HCT116 (cell line): ENCODE data around the gene HCN2. TPM values are rescaled to one million over a fixed set of nuclear protein-coding genes. Genes with fewer than 3 reads are reported as not detected.

Experiments
- ATAC-seq: fragments of 200-7000 bp; cut with Tn5 transposase; 2 replicates; pipeline ENCODE4 v1.9.1; 2020; ENCODE audit warnings: mild to moderate bottlenecking, moderate library complexity
- BruUV-seq: library from RNA; stranded (reverse); fragments of 400-500 nt; replicated peaks from 2 replicates; lab custom pipeline; 2021; lab: Mats Ljungman, UMichigan
- CTCF ChIA-PET: fragments of 300-600 bp; sonication (Branson Sonifier 250); formaldehyde crosslinking; loops from one replicate; lab custom pipeline; 2021; ENCODE audit warnings: antibody characterized with exemption; lab: Charles Lee
- POLR2A ChIA-PET: fragments of 300-600, 350-600 bp; sonication (Branson Sonifier 250); formaldehyde crosslinking; loops from one replicate; lab custom pipeline; 2021; ENCODE audit warnings: antibody characterized with exemption; lab: Charles Lee
- RAD21 ChIA-PET, 2 experiments: fragments of 300-600 bp; sonication (Branson Sonifier 250); formaldehyde crosslinking; loops; one replicate each; lab custom pipeline; 2023; ENCODE audit warnings: low total read pairs in 2 of 2; ENCODE audit not compliant: uncharacterized antibody in 2 of 2, unreplicated experiment in 2 of 2, low non-redundant PET in 1 of 2; lab: Charles Lee
- DNase-seq: peaks from one replicate; pipeline ENCODE4 v3.0.0-alpha.2; 2010; ENCODE audit warnings: low read depth, low spot score
- H2AFZ ChIP-seq: fragments of 200-600 bp; shearing (Covaris generic), sonication (generic); 2 replicates; pipeline ENCODE4 v1.6.1; 2017; ENCODE audit warnings: low read depth, mixed run types, mixed read lengths, antibody characterized with exemption, low read length; ENCODE audit not compliant: poor library complexity, severe bottlenecking
- H3K27ac ChIP-seq: 2 replicates; pipeline ENCODE4 v1.5.1; 2012; ENCODE audit warnings: low read depth, low read length
- H3K27me3 ChIP-seq: fragments of 200-600 bp; sonication (generic); 2 replicates; pipeline ENCODE4 v1.6.1; 2016; ENCODE audit warnings: mixed run types, low read length, mixed read lengths; ENCODE audit not compliant: insufficient read depth
- H3K36me3 ChIP-seq, 2 experiments: fragments of 200-500 bp in 1 of 2; fragments of 200-600 bp in 1 of 2; sonication (Bioruptor generic) in 1 of 2; sonication (generic) in 1 of 2; 2 replicates each; pipeline versions ENCODE4 v1.5.1 to v1.6.1; 2014 to 2016; ENCODE audit warnings: low read length in 2 of 2, inconsistent platforms in 1 of 2, mixed read lengths in 1 of 2, mixed run types in 1 of 2; ENCODE audit not compliant: insufficient read depth in 2 of 2, control insufficient read depth in 1 of 2
- H3K4me1 ChIP-seq, 2 experiments: fragments of 200-600 bp in 1 of 2; sonication (generic) in 1 of 2; 2 replicates each; pipeline versions ENCODE4 v1.5.1 to v1.6.1; 2012 to 2017; ENCODE audit warnings: low read length in 2 of 2, inconsistent platforms in 1 of 2, mild to moderate bottlenecking in 1 of 2, mixed read lengths in 1 of 2, mixed run types in 1 of 2, moderate library complexity in 1 of 2; ENCODE audit not compliant: insufficient read depth in 2 of 2, control insufficient read depth in 1 of 2
- H3K4me2 ChIP-seq: fragments of 200-600 bp; sonication (generic); 2 replicates; pipeline ENCODE4 v1.6.1; 2017; ENCODE audit warnings: mixed run types, low read length, mixed read lengths
- H3K4me3 ChIP-seq, 2 experiments: fragments of 200-600 bp in 1 of 2; sonication (generic) in 1 of 2; replicated peaks in 1 of 2; 2 replicates each; pipeline ENCODE4 v1.5.1; 2011 to 2016; ENCODE audit warnings: low read length in 2 of 2, control low read depth in 1 of 2, low read depth in 1 of 2, mild to moderate bottlenecking in 1 of 2, mixed read lengths in 1 of 2, mixed run types in 1 of 2
- H3K79me2 ChIP-seq: fragments of 200-600 bp; sonication (generic); 2 replicates; pipeline ENCODE4 v1.6.1; 2017; ENCODE audit warnings: mild to moderate bottlenecking, mixed run types, low read length, moderate library complexity, mixed read lengths; ENCODE audit not compliant: insufficient read depth
- H3K9ac ChIP-seq: fragments of 200-600 bp; sonication (generic); 2 replicates; pipeline ENCODE4 v1.6.1; 2016; ENCODE audit warnings: low read length, mixed read lengths
- H3K9me2 ChIP-seq: fragments of 200-600 bp; sonication (generic), shearing (Covaris generic); 2 replicates; pipeline ENCODE4 v1.6.1; 2017; ENCODE audit warnings: mixed run types, mild to moderate bottlenecking, moderate library complexity; ENCODE audit not compliant: insufficient read depth
- H3K9me3 ChIP-seq, 2 experiments: fragments of 200-500 bp in 1 of 2; fragments of 200-600 bp in 1 of 2; sonication (Bioruptor generic) in 1 of 2; sonication (generic) in 1 of 2; 2 replicates each; pipeline ENCODE4 v1.6.1; 2014 to 2017; ENCODE audit warnings: low read length in 2 of 2, mixed read lengths in 2 of 2, inconsistent platforms in 1 of 2, low read depth in 1 of 2, mild to moderate bottlenecking in 1 of 2, mixed run types in 1 of 2, moderate library complexity in 1 of 2; ENCODE audit not compliant: control insufficient read depth in 1 of 2, insufficient read depth in 1 of 2
- H4K20me1 ChIP-seq: fragments of 200-600 bp; sonication (generic), shearing (Covaris generic); 2 replicates; pipeline ENCODE4 v1.6.1; 2017; ENCODE audit warnings: mixed run types, mild to moderate bottlenecking, moderate library complexity; ENCODE audit not compliant: insufficient read depth
- CBX3 ChIP-seq: IDR thresholded peaks from 2 replicates; pipeline ENCODE4 v1.6.1; 2012; ENCODE audit warnings: low read depth
- CEBPB ChIP-seq: IDR thresholded peaks from 2 replicates; pipeline ENCODE4 v1.6.1; 2012; ENCODE audit warnings: low read depth
- CTCF ChIP-seq, 3 experiments: fragments of 200-600 bp in 1 of 3; sonication (generic) in 1 of 3; IDR thresholded peaks in 2 of 3; conservative IDR thresholded peaks in 1 of 3; 2 replicates each; pipeline ENCODE4 v1.5.1; 2012 to 2017; ENCODE audit warnings: low read depth in 2 of 3, low read length in 2 of 3, antibody characterized with exemption in 1 of 3, borderline replicate concordance in 1 of 3, control low read depth in 1 of 3, mild to moderate bottlenecking in 1 of 3, mixed read lengths in 1 of 3, mixed run types in 1 of 3, moderate library complexity in 1 of 3; ENCODE audit not compliant: insufficient read depth in 1 of 3
- EGR1 ChIP-seq: IDR thresholded peaks from 2 replicates; pipeline ENCODE4 v1.6.1; 2012; ENCODE audit warnings: low read depth
- ELF1 ChIP-seq: IDR thresholded peaks from 2 replicates; pipeline ENCODE4 v1.6.1; 2012; ENCODE audit warnings: low read depth, borderline replicate concordance
- EZH2 ChIP-seq: fragments of 200-600 bp; sonication (generic); IDR thresholded peaks from 2 replicates; pipeline ENCODE4 v1.6.1; 2017; ENCODE audit warnings: antibody characterized with exemption, mixed run types
- EZH2phosphoT487 ChIP-seq: fragments of 200-600 bp; IDR thresholded peaks from 2 replicates; pipeline ENCODE4 v1.6.1; 2018; ENCODE audit warnings: antibody characterized with exemption, borderline replicate concordance
- JUND ChIP-seq: IDR thresholded peaks from 2 replicates; pipeline ENCODE4 v1.6.1; 2012
- MAX ChIP-seq: IDR thresholded peaks from 2 replicates; pipeline ENCODE4 v1.6.1; 2012
- POLR2AphosphoS5 ChIP-seq: IDR thresholded peaks from 2 replicates; pipeline ENCODE4 v1.6.1; 2011; ENCODE audit warnings: mild to moderate bottlenecking, low read depth, low read length, moderate library complexity
- RAD21 ChIP-seq: IDR thresholded peaks from 2 replicates; pipeline ENCODE4 v1.6.1; 2012; ENCODE audit warnings: low read depth, mild to moderate bottlenecking
- SIN3A ChIP-seq: IDR thresholded peaks from 2 replicates; pipeline ENCODE4 v1.6.1; 2012; ENCODE audit warnings: low read depth
- SRF ChIP-seq: IDR thresholded peaks from 2 replicates; pipeline ENCODE4 v1.6.1; 2012; ENCODE audit warnings: low read depth
- TCF7L2 ChIP-seq: IDR thresholded peaks from 2 replicates; pipeline ENCODE4 v1.7.0; 2011; ENCODE audit warnings: borderline replicate concordance, inconsistent platforms; ENCODE audit not compliant: insufficient read depth, insufficient read length; ENCODE audit errors: extremely low read depth
- YY1 ChIP-seq: IDR thresholded peaks from 2 replicates; pipeline ENCODE4 v1.6.1; 2011; ENCODE audit warnings: low read length, low read depth, moderate library complexity, mild to moderate bottlenecking; ENCODE audit not compliant: insufficient replicate concordance; ENCODE audit errors: extremely low read depth
- ZBTB33 ChIP-seq: IDR thresholded peaks from 2 replicates; pipeline ENCODE4 v1.6.1; 2011; ENCODE audit warnings: mild to moderate bottlenecking, low read length, moderate library complexity; ENCODE audit not compliant: insufficient replicate concordance; ENCODE audit errors: extremely low read depth
- ZFX ChIP-seq: fragments of 450-650 bp; IDR thresholded peaks from 2 replicates; pipeline ENCODE4 v1.6.1; 2017
- ZNF274 ChIP-seq: fragments of 200-500 bp; sonication (Bioruptor generic); IDR thresholded peaks from 2 replicates; pipeline ENCODE4 v1.6.1; 2014; ENCODE audit warnings: mild to moderate bottlenecking, low read depth, low read length, inconsistent platforms
- intact Hi-C: fragments of 100-400 bp; cut with micrococcal nuclease; formaldehyde crosslinking; loops from 2 replicates; pipeline ENCODE4 v1.10.0; 2022
- total RNA-seq: library from RNA; stranded (reverse); gene quantifications from one replicate; pipeline ENCODE4 v1.2.1, GENCODE V29; 2021; ENCODE audit not compliant: unreplicated experiment

HCN2 gene
- total RNA-seq, 1 experiment from 2014 or later, result 2.4 TPM

GRCh38 chr19:623974-624373 lies 34.3 kb downstream of the HCN2 start:
- Histone ChIP-seq H3K4me3 (no peak overlapping the region), H3K27ac (peak overlapping the region; percentile 53), H3K27me3 (no peaks in the 10 kb centered on the region), H3K4me1 (peaks cover 4 to 21% of the 10 kb centered on the region in 2 experiments; a peak in 3 of 4 replicates), H4K20me1 (no peaks in the 10 kb centered on the region), H2AFZ (no peak overlapping the region), H3K36me3 (peaks cover 1 to 58% of the 10 kb centered on the region in 2 experiments), H3K79me2 (peaks cover 18% of the 10 kb centered on the region), H3K9ac (no peak overlapping the region), H3K9me3 (no peaks in the 10 kb centered on the region), H3K4me2 (peak overlapping the region; percentile 50), H3K9me2 (no peaks in the 10 kb centered on the region)
- ATAC-seq (peak; percentile 73), DNase-seq (no peak)
- ChIA-PET RAD21 (no interaction called here), CTCF (no interaction called here), POLR2A (no interaction called here)
- intact Hi-C loops, result no loop called here
- BruUV-seq, result no TSS peak
- TF ChIP-seq MAX (no peak), POLR2AphosphoS5 (no peak), TCF7L2 (no peak), EGR1 (no peak), ZBTB33 (no peak), JUND (no peak), ZNF274 (no peak), SRF (no peak), ZFX (no peak), RAD21 (no peak), ELF1 (no peak), CTCF (IDR thresholded peaks at IDR 0.05 in 2 of 3, conservative IDR thresholded peaks at IDR 0.05 in 1 of 3; ENCODE audit: borderline replicate concordance in 1 of 3, insufficient read depth in 1 of 3, low read depth in 2 of 3, low read length in 2 of 3) (no peak), EZH2phosphoT487 (no peak), YY1 (no peak), SIN3A (no peak), CEBPB (no peak), CBX3 (no peak), EZH2 (no peak)
